VCaP (cell line): ENCODE data around the gene DUS4L.
A peak's percentile ranks its signal among the peaks of the same experiment; 100 is the strongest.

Experiments
- H3K27ac ChIP-seq: fragments of 450-650 bp; 2 replicates; pipeline ENCODE4 v1.5.1; 2017
- TF ChIP-seq, protein P1 (sequence below): fragments of 450-650 bp; conservative IDR thresholded peaks from 2 replicates; pipeline ENCODE4 v1.5.1; 2017; ENCODE audit warnings: mild to moderate bottlenecking, moderate library complexity

DUS4L gene

DNA sequence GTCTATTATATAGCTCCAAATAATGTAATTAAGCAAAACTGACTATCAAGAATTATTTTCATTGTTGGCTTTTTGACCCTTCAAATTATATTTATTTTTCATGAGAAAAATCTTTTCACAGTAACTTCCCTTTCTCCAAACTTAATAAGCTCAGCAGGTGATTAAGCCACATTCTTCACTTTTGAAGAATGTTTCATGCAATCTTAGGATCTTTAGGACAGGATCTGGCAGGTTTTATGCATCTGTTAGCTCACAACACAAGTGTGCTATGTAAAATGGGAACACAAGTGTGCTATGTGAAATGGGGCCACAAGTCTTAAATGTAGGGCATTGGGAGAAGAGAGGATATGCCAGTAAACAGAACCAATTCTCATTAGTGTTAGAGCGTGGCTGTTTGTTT lies 42.5 kb downstream of the DUS4L start:
- H3K27ac ChIP-seq = no peak overlapping the region
- TF ChIP-seq, protein P1, sequence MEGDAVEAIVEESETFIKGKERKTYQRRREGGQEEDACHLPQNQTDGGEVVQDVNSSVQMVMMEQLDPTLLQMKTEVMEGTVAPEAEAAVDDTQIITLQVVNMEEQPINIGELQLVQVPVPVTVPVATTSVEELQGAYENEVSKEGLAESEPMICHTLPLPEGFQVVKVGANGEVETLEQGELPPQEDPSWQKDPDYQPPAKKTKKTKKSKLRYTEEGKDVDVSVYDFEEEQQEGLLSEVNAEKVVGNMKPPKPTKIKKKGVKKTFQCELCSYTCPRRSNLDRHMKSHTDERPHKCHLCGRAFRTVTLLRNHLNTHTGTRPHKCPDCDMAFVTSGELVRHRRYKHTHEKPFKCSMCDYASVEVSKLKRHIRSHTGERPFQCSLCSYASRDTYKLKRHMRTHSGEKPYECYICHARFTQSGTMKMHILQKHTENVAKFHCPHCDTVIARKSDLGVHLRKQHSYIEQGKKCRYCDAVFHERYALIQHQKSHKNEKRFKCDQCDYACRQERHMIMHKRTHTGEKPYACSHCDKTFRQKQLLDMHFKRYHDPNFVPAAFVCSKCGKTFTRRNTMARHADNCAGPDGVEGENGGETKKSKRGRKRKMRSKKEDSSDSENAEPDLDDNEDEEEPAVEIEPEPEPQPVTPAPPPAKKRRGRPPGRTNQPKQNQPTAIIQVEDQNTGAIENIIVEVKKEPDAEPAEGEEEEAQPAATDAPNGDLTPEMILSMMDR = no peak

DNA sequence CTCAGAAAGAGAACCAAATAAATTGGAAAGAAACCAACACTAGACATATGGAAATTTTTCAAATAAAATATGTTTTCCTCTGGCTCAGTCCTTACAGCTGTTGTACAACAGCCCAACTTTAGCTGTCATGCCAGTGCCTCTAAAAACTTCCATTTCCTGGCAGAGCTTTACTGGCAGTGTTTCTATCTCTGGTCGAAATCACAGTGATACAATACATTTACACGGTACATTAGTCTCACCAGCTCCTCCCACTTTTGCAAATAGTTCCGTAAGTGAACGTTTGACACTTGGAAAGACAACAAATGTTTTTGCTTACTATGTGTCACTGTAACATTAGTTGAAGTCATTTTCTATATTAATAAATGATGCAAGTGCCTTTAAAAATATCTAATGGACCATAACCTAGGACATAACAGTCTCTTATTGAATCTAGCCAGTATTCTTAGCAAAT lies 46.1 kb downstream of the DUS4L start:
- peak overlapping the region; percentile 72 for H3K27ac ChIP-seq
- TF ChIP-seq, protein P1 = no peak

DNA sequence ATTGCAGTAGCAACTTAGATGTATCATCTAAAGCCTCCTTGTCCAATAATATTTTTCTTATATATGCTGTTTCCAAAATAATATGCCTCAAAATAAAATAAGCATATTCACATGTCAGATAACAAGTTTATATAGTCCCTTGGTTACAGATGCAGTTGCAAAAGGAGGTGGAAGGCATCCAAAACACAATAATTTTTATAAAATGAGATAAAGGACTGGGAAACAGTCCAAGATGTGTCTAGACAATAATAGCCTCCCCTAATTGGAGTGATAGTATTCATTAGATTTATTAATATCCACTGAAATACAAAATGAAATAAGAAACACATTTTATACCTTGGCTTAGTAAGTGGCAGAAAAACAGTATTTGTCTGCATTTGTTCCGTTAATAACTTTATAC lies 46.6 kb downstream of the DUS4L start:
- TF ChIP-seq, protein P1 = no peak
- peak overlapping the region; percentile 72 for H3K27ac ChIP-seq

DNA sequence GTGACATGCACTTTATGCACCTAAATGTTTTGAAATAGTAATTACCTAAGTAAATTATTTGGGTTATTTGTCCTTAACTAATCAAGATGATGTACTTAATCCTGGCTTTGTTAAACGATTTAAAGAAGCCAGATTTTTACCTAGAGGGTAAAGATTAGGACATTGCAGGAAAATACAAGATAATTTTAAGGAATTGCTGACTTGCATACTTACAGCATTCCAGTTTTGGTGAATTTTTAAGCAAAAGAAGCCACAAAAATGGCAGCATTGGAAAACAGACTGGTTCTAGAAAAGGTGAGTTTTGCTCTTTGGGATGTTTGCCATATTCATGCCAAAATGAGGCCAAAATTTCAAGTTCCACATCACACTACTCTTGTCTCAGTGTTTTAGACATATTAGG lies 49.7 kb downstream of the DUS4L start:
- TF ChIP-seq, protein P1 = no peak
- H3K27ac ChIP-seq = peak overlapping the region; percentile 75

DNA sequence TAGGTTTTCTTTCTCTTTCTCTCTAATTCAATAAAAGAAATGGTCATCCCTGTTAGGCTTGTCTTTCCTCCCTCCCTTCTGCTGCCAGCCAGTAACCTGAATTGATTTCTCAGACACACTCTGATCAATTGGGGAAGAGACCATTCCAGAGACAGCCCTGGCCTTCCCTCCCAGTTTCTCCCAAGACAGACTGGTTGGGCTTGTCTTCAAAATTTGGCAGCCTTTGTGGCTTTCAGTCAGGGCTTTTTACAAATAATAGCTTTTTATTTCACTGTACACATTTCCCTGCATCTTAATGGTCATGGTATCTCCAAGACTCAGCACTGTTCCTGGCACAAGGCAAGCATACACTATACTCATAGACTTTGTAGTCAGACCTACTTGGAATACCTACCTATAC lies 50.2 kb downstream of the DUS4L start:
- peak overlapping the region; percentile 75 for H3K27ac ChIP-seq
- TF ChIP-seq, protein P1 = no peak

DNA sequence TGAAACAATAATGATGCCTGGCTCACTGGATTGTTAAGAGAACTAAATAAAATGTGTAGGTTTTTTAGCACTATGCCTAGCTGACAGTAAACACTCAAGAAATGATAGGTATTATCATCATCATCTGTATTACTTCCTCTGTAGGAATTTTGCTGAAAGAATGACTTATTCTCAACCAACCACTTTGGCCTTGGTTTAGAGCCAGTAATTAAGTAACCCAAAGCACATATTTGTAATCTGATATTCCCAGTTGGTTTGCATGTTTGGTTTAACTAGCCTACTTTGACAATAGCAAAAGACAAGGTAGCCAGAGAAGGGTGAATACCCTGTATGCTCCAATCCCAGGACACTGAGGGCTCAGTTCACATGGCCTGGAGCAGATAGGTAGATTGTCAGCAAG lies 50.7 kb downstream of the DUS4L start:
- H3K27ac ChIP-seq = peak overlapping the region; percentile 75
- TF ChIP-seq, protein P1 = no peak

DNA sequence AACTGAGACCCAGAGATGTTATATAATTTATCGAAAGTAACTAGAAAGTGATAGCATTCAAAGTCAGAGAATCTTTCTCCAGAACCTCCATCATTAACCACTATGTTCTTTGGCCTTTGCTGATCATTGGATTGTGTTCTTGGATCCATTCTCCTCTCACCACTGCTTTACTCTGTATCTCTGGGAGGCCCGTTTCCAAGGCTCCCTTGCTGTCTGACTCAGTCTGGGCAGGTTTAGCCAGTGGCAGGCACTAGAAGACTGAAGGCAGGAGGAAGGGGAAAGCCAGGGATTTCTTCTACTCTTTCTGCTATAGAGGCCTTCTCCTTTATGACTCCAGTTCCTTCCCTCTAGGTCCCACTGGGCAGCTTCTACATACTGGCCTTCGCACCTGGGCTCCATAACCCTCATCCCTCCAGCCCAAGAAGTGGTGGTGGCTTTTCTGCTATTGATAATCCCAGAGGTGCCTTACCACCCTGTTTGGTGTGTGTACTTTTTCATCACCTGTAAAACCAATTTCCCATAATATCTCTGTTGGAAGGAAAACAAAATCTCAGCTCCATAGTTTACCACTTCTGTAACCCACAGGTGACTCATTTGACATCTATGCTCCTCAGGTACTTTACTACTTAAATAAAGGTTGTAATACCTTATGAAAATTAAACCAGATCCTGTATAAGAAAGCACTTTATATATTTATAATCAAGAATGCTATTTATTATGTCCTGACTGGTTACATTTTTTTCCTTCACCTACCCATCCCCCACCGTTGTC lies 52.3 kb downstream of the DUS4L start:
- TF ChIP-seq, protein P1 = no peak

More for the DNA sequence above, 52.3 kb downstream of the DUS4L start:
- H3K27ac ChIP-seq = peak overlapping the region; percentile 75
